Middle frontal gyrus (tissue), 1 donor: Measurements from ENCODE around the gene FHL3.

Experiments
- DNase-seq: peaks from one replicate; pipeline ENCODE4 v3.0.0-alpha.2; 2015; ENCODE audit warnings: low spot score; ENCODE audit errors: extremely low spot score

The FHL3 gene

GRCh38 chr1:38013227-38013622, 7.9 kb upstream of the FHL3 start:
- DNase-seq: no peak

- DNase-seq: peak; percentile 95
Measured at GRCh38 chr1:38012363-38013226, 7.3 kb upstream of the FHL3 start, which contains the start of gene UTP11. Gene UTP11 (plus strand): TSS chr1:38012734. CDS start chr1:38012803, 69 bp downstream.

- DNase-seq: no peak
Measured at GRCh38 chr1:38009841-38010180, 4.5 kb upstream of the FHL3 start.

GRCh38 chr1:38009088-38009840, 4.0 kb upstream of the FHL3 start:
- no peak for DNase-seq

GRCh38 chr1:38006008-38006828, 904 bp upstream of the FHL3 start:
- DNase-seq: no peak

GRCh38 chr1:38004284-38005108, 818 bp downstream of the FHL3 start:
- no peak for DNase-seq

- no peak for DNase-seq
Measured at GRCh38 chr1:38003261-38004250, 1.8 kb downstream of the FHL3 start.

GRCh38 chr1:38000529-38001455, 4.5 kb downstream of the FHL3 start:
- no peak for DNase-seq

GRCh38 chr1:38000233-38000528, 5.1 kb downstream of the FHL3 start:
- no peak for DNase-seq

GRCh38 chr1:37999430-38000232, 5.7 kb downstream of the FHL3 start:
- no peak for DNase-seq

- DNase-seq: no peak
Measured at GRCh38 chr1:37998913-37999429, 6.3 kb downstream of the FHL3 start.

GRCh38 chr1:37998089-37998808, 7.1 kb downstream of the FHL3 start:
- no peak for DNase-seq

- DNase-seq: no peak
Measured at GRCh38 chr1:37997256-37998088, 7.8 kb downstream of the FHL3 start.

GRCh38 chr1:37995751-37996345, 9.5 kb downstream of the FHL3 start:
- DNase-seq: no peak

- no peak for DNase-seq
Measured at GRCh38 chr1:37994886-37995566, 10.3 kb downstream of the FHL3 start.
